Stimulated activated naive CD8-positive, alpha-beta T cell treated with anti-CD3 and anti-CD28 coated beads, Interleukin-15, Interleukin-2, amounts not matched to agents 100 U/mL and 50 U/mL, for 24 hours (primary cell): ENCODE results near the gene GABARAPL1.
"Not testable (repeated sequence)": the region's sequence is repeated elsewhere in the genome, so short reads cannot be mapped to it uniquely, and the experiment has no call there.

ENCODE experiments used
- ATAC-seq: fragments of 150-1000 bp; cut with Tn5 transposase; one replicate; pipeline ENCODE4 v1.10.0; 2021
- DNase-seq: peaks from one replicate; pipeline ENCODE4 v3.0.0; 2021

Gene GABARAPL1

GRCh38 chr12:10197879-10198278, 14.8 kb upstream of the GABARAPL1 start:
- no peak for ATAC-seq
- no peak for DNase-seq

GRCh38 chr12:10204495-10204894, 8.2 kb upstream of the GABARAPL1 start:
- not testable (repeated sequence) for ATAC-seq, DNase-seq

DNA sequence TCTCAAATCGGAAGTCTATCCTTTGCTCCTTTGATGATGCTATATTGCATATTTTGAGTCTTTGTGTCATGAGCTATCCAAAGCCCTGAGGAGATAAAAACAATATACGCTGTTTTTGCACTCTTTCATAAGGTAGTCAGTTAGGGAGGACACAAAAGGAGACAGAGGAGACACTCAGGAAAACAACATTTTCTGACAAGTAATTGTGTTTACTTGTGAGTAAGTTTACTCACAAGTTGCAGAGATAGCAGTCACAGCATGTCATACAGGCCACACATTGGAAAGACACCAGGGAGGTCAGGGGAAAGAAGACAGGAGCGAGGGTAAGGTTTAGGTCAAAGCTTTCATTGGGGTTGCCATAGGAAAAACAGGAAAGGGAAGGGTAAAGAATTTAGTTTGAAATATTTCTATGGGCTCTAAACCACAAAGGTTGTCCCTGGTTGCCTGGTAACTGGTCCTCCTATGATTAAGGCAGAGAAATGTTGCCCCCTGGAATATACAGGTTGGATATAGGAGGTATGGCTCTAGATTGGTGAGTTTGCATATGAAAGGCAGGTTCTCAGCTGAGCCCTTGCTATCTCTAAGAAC, 7.4 kb upstream of the GABARAPL1 start:
- no peak for DNase-seq
- no peak for ATAC-seq

DNA sequence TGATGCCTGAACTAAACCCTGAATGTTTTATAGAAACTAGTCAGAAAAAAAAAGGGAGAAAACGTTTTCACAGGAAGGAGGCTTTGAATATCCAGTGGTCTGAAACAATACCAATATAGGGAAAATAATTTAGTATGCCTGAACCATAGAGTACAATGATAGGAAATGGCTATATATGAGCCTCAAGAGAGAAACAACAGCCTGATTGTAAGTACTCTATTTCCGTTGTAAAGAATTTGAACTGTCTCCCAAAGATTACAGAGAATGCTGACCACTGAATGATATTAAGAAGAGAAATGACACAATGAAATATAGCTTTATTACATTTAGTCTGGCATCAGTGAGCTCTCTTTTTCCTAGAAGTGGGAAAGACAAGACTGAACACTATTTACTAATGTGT, 5.5 kb upstream of the GABARAPL1 start:
- DNase-seq (no peak), ATAC-seq (no peak)

- ATAC-seq = no peak
- DNase-seq = no peak
Measured at GRCh38 chr12:10210225-10210624, 2.5 kb upstream of the GABARAPL1 start.

- ATAC-seq (no peak), DNase-seq (no peak)
Measured at GRCh38 chr12:10211101-10211939, 1.4 kb upstream of the GABARAPL1 start.

DNA sequence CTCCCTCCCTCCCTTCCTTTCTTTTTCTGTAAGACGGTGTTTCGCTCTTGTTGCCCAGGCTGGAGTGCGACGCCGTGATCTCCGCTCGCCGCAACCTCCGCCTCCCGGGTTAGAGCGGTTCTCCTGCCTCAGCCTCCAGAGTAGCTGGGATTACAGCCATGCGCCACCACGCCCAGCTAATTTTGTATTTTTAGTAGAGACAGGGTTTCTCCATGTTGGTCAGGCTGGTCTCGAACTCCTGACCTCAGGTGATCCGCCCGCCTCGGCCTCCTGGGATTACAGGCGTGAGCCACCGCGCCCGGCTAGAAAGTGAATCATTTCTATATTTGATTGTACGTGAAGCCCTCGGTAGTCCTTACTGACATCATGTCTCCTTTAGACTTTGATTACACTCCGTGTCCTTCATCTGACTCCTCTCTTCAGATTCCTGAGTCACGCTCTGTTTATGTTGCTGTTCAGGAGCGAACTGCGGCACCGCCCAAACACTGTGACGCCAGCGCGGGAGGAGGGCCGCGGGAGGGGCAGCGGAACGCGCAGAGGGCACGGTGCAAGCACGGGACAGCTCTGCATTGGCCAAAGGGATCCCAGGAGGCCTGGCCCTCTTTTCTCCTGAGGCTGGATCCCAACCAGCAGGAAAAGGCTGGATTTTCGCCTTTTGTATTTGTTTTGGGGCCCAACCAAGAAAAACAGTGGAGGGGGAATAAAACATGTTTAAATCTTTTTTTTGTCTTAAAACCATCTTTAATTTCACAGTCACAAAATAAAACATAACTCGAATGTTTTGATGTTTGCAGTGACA, 538 bp upstream of the GABARAPL1 start:
- peak; percentile 87 for ATAC-seq
- DNase-seq = peak; percentile 90

DNA sequence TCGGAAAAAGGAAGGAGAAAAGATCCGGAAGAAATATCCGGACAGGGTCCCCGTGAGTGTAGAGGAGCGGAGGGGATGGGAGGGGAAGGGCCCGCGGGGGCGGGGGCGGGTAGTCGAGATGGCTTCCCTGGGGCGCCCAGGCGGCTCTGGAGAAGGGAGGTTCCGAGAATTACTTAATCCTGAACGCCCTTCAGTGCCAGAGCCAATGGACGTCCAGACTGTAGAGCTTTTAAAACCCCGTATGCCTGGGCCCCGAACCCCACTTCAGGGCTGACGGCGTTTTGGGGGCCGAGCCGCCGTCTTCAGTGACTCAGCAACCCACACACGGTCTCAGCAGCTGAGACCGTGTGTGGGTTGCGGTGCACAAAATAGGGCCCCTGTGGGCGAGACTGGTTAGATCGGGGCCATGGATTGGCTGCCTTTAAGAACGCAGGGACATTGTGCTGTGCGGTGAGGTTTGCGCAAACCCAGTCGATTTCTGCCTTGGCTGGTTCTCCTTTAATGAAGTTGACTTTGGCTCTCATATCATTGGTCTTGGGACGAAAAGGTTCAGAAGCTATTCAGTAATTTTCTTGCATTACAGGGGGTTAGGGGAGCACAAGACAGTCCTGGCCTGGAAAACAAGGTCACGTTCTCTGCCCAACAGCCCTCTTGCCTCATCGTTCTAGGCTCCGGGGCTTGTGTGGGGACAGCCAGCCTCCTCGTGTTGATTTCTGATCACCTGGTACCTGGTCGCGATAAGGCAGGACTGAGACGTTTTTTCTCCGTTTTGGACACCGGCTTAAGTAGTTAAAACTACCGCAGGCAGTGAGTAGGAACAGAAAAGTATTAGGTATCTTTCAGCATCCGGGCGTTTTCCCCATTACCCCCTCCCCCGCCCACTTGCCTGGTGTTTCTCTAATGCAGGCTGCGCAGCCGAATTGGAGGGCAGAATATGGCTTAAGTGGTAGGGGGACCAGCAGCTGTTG, 775 bp downstream of the GABARAPL1 start:
- ATAC-seq (peak; percentile 69), DNase-seq (peak; percentile 79)

- ATAC-seq = no peak
- no peak for DNase-seq
Measured at GRCh38 chr12:10214136-10214894, 1.6 kb downstream of the GABARAPL1 start.

GRCh38 chr12:10214895-10215267, 2.2 kb downstream of the GABARAPL1 start:
- DNase-seq = no peak
- no peak for ATAC-seq

DNA sequence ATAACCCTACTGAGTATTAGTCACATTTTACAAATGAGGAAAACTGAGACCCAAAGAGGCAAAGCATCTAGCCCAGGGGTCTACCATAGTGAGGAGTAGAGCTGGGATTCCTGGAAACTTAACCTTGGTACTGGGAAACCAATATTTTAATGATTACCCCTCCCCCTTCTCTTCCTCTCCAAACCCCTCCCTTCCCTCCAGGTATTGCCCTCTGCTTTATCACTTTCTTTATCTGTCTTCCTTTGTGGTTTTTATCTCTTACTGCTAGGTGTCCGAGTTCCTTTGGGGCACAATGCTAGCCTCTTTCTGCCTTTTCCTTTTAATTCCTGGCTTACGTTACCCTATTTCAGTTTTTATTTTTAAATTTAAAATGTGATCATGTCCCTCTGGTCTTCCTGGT, 2.8 kb downstream of the GABARAPL1 start:
- ATAC-seq (no peak), DNase-seq (no peak)

- DNase-seq = peak; percentile 20
- not testable (repeated sequence) for ATAC-seq
Measured at GRCh38 chr12:10215946-10216345, 3.3 kb downstream of the GABARAPL1 start.

- no peak for DNase-seq
- ATAC-seq = no peak
Measured at GRCh38 chr12:10218021-10218420, 5.3 kb downstream of the GABARAPL1 start.

DNA sequence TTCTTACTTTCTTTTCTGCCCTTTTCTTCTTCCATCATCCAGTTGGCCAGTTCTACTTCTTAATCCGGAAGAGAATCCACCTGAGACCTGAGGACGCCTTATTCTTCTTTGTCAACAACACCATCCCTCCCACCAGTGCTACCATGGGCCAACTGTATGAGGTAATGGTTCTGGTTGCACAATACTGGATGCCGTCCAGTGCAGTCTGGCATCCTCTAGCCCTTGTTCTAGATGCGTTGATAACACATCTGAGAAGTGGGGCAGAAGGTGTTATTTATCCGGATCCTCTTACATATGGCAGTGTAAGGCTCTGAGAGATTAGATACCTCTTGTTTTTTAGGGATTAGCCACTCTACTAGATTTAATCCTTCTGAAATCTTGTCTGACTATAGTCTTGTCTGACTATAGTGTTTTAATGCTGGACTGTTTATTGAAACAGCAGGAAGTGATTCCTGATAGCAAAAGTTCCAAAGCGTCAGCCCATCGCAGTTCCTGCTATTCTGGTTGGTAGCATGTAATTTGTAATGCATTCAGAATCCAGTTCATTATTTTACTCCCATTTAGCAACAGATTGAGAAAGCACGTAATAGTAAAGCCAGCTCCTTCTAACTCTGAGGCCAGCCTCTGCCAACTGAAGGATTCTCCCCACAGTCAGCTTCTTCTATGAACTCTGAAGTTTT, 7.9 kb downstream of the GABARAPL1 start:
- DNase-seq = no peak
- ATAC-seq = no peak

DNA sequence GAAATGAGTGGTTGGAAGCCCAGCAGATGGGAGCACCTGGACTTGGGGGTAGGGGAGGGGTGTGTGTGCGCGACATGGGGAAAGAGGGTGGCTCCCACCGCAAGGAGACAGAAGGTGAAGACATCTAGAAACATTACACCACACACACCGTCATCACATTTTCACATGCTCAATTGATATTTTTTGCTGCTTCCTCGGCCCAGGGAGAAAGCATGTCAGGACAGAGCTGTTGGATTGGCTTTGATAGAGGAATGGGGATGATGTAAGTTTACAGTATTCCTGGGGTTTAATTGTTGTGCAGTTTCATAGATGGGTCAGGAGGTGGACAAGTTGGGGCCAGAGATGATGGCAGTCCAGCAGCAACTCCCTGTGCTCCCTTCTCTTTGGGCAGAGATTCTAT, 9.2 kb downstream of the GABARAPL1 start:
- ATAC-seq (no peak), DNase-seq (no peak)

GRCh38 chr12:10223208-10223607, 10.5 kb downstream of the GABARAPL1 start:
- ATAC-seq (no peak), DNase-seq (no peak)

DNA sequence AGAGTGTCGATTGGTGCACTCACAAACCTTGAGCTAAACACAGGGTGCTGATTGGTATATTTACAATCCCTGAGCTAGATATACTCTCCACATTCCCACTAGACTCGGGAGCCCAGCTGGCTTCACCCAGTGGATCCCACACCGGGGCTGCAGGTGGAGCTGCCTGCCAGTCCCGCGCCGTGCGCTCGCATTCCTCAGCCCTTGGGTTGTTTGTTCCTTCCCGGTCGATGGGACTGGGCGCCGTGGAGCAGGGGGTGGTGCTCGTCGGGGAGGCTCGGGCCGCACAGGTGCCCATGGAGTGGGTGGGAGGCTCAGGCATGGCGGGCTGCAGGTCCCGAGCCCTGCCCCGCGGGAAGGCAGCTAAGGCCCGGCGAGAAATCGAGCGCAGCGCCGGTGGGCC, 12.7 kb downstream of the GABARAPL1 start:
- not testable (repeated sequence) for ATAC-seq, DNase-seq

- no peak for DNase-seq
- no peak for ATAC-seq
Measured at GRCh38 chr12:10226086-10226485, 13.4 kb downstream of the GABARAPL1 start.

GRCh38 chr12:10226731-10227130, 14.1 kb downstream of the GABARAPL1 start:
- DNase-seq (no peak), ATAC-seq (no peak)

DNA sequence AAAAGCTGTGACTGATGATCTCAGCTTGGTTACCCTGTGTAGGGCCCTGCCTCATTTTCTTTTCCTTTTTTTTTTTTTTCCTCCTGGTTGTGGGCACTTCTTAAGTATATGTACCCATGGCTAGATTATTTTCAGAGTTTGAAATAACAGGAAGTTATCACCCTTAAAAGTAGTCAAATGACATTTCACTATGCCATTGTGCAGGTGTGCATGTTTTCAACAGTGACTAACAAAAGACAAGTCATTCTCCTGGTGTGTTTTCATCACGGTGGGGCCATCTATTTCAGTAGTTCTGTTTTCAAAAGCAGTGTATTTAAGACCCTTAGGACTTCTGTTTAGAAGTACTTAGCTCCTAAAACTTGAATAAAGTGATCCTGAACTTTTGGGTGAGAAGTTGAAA, 15.0 kb downstream of the GABARAPL1 start:
- DNase-seq (no peak), ATAC-seq (peak; percentile 23)
